ENCODE data around the gene HSD17B14. TPM values are rescaled to one million over a fixed set of nuclear protein-coding genes. Genes with fewer than 3 reads are reported as not detected.

The HSD17B14 gene
- total and polyA plus RNA-seq, 2 of the 8 experiments (the other 6 are each of a cell fraction or from before 2014, with no cell fraction given), result 8.4 to 25.5 TPM

DNA sequence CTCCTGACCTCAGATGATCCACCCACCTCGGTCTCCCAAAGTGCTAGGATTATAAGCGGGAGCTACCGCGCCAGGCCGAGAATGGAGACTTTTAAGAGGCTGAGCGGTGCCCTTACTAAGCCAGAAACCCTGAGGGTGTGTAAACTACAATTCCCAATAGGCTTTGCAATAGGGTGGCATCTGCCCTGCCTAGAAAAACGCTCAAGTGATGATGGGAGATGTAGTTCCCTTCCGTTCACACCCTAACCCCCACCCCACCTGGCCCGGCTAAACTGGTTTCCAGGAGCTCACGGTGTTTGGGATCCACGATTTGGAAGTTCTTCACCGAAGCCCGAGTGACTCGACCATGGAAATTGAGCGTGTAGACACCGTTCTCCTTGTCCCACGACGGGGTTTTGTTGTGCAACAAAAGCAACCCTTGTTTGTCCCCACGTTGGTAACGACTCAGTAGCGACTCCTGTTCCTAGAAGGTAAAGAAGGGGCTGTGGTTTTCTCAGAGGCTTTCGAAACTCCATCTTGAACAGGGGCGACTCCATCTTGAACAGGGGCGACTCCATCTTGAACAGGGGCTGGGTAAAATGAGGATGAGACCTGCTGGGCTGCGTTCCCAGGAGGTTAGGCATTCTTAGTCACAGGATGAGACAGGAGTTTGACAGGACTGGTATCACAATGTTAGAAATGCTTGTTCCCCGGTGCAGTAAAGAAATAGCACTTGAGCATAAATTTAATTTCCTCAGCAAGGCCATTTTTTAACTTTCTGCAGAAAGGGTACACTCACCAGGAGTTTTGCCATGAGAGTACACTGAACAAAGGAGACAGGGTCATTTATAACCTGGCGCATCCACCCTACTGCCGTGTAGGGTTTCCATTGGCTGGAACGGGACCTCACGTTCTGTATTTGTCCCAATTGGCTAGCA is 45.7 kb upstream of the HSD17B14 start (continued):
- TF ChIP-seq SRF (IDR thresholded peaks at IDR 0.05; ENCODE audit: low read depth, low read length) (no peak), RNF2 (IDR thresholded peaks at IDR 0.05; ENCODE audit: borderline replicate concordance, low read depth, low read length, missing control alignments, poor library complexity, severe bottlenecking) (no peak), KDM5A (IDR thresholded peaks at IDR 0.05; ENCODE audit: low read length) (no peak), SP2 (IDR thresholded peaks at IDR 0.05; ENCODE audit: low read length) (no peak), SAP30 (IDR thresholded peaks at IDR 0.05; ENCODE audit: insufficient read depth, insufficient replicate concordance, low read length) (no peak), POLR2A (IDR thresholded peaks at IDR 0.05; ENCODE audit: control extremely low read depth in 1 of 2, low read depth in 2 of 2, low read length in 2 of 2) (no peak), SUZ12 (IDR thresholded peaks at IDR 0.05; ENCODE audit: low read length) (no peak), CHD2 (IDR thresholded peaks at IDR 0.05; ENCODE audit: low read length) (no peak), TCF12 (IDR thresholded peaks at IDR 0.05; ENCODE audit: low read depth, low read length) (no peak), SP1 (IDR thresholded peaks at IDR 0.05; ENCODE audit: low read depth, low read length) (no peak), MAFK (IDR thresholded peaks at IDR 0.05; ENCODE audit: low read depth, low read length) (no peak), FOSL1 (IDR thresholded peaks at IDR 0.05; ENCODE audit: insufficient read depth, low read depth, low read length) (no peak), YY1 (IDR thresholded peaks at IDR 0.05; ENCODE audit: low read depth, low read length) (peak; percentile 91), TBP (IDR thresholded peaks at IDR 0.05; ENCODE audit: low read depth, low read length) (no peak), SIX5 (IDR thresholded peaks at IDR 0.05; ENCODE audit: low read depth, low read length) (peak; percentile 98), RAD21 (IDR thresholded peaks at IDR 0.05 in 1 of 2, conservative IDR thresholded peaks at IDR 0.05 in 1 of 2; ENCODE audit: low read depth in 2 of 2, low read length in 2 of 2) (no peak), RBBP5 (IDR thresholded peaks at IDR 0.05; ENCODE audit: borderline replicate concordance, low read depth, low read length) (no peak)
- TF ChIP-seq, protein P1, sequence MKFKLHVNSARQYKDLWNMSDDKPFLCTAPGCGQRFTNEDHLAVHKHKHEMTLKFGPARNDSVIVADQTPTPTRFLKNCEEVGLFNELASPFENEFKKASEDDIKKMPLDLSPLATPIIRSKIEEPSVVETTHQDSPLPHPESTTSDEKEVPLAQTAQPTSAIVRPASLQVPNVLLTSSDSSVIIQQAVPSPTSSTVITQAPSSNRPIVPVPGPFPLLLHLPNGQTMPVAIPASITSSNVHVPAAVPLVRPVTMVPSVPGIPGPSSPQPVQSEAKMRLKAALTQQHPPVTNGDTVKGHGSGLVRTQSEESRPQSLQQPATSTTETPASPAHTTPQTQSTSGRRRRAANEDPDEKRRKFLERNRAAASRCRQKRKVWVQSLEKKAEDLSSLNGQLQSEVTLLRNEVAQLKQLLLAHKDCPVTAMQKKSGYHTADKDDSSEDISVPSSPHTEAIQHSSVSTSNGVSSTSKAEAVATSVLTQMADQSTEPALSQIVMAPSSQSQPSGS (IDR thresholded peaks at IDR 0.05; ENCODE audit: low read length), result no peak
- TF ChIP-seq, protein P2, sequence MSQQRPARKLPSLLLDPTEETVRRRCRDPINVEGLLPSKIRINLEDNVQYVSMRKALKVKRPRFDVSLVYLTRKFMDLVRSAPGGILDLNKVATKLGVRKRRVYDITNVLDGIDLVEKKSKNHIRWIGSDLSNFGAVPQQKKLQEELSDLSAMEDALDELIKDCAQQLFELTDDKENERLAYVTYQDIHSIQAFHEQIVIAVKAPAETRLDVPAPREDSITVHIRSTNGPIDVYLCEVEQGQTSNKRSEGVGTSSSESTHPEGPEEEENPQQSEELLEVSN (IDR thresholded peaks at IDR 0.05), result no peak
- TF ChIP-seq, protein P3, sequence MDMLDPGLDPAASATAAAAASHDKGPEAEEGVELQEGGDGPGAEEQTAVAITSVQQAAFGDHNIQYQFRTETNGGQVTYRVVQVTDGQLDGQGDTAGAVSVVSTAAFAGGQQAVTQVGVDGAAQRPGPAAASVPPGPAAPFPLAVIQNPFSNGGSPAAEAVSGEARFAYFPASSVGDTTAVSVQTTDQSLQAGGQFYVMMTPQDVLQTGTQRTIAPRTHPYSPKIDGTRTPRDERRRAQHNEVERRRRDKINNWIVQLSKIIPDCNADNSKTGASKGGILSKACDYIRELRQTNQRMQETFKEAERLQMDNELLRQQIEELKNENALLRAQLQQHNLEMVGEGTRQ (IDR thresholded peaks at IDR 0.05; ENCODE audit: low read length), result no peak

Measured in H1 (cell line).